ENCODE data around the gene PTPN23.

The PTPN23 gene

DNA sequence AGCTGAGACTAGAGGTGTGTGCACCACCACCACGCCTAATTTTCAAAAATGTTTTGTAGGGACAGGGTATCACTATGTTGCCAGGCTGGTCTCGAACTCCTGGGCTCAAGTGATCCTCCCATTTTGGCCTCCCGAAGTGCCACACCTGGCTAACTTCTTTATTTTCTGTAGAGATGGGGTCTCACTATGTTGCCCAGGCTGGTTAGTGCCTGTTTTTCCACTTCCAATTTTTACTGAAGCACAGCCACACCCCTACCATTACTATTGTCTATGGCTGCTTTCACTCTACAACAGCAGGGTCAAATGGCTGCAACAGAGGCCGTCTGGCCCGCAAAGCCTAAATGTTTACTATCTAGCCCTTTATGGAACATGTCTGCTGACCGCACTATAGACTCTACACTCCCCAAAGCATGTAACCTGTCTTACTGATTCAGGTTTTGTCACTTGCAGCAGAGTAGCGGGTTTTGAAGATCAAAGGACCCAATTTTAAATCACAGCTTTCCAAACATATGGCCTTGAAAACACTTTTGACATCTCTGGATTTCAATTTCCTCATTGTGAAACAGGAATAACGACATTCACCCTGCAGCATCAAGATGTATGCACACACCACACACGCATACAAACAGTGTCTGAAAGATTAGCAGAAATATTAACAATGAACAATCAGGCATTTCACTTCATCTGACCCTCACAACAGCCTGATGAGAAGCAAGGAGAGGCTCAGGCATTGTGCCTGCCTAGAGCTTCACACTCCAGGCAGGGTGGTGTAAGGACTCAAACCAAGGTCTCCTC, 48.9 kb downstream of the PTPN23 start:
- Mint-ChIP-seq H3K27me3 (ENCODE audit: low read depth) (no peaks in the 10 kb centered on the region), H3K27ac (no peak overlapping the region), H3K36me3 (ENCODE audit: low read depth) (peaks cover 49% of the 10 kb centered on the region), H3K4me1 (no peaks in the 10 kb centered on the region), H3K4me3 (no peak overlapping the region), H3K9me3 (no peaks in the 10 kb centered on the region)
- TF ChIP-seq, protein P1, sequence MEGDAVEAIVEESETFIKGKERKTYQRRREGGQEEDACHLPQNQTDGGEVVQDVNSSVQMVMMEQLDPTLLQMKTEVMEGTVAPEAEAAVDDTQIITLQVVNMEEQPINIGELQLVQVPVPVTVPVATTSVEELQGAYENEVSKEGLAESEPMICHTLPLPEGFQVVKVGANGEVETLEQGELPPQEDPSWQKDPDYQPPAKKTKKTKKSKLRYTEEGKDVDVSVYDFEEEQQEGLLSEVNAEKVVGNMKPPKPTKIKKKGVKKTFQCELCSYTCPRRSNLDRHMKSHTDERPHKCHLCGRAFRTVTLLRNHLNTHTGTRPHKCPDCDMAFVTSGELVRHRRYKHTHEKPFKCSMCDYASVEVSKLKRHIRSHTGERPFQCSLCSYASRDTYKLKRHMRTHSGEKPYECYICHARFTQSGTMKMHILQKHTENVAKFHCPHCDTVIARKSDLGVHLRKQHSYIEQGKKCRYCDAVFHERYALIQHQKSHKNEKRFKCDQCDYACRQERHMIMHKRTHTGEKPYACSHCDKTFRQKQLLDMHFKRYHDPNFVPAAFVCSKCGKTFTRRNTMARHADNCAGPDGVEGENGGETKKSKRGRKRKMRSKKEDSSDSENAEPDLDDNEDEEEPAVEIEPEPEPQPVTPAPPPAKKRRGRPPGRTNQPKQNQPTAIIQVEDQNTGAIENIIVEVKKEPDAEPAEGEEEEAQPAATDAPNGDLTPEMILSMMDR (IDR thresholded peaks at IDR 0.05; ENCODE audit: unreplicated experiment in 3 of 3), result no peak

DNA sequence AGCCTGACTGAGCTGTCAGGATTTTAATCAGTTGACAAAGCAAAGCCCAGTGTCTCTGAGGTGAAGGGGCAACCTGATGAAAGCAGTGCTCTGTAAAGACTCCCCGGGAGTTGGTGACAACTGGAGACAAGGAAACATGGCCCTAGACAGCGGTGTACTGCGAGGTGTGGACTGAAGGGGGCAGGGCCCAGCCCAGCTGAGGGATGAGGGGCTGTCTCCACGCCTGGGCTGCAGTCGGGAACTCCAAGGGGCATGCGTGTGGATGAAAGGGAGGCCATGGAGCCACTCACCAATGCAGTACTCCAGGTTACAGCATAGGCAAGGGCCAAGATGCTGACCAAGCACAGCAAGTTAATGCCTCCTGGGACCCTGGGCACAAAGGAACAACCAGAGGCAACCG, 49.8 kb downstream of the PTPN23 start:
- peak overlapping the region in 1 of 3 experiments; percentile 26 for H3K27ac Mint-ChIP-seq
- H3K4me1 Mint-ChIP-seq, result no peaks in the 10 kb centered on the region
- TF ChIP-seq, protein P1 (IDR thresholded peaks at IDR 0.05; ENCODE audit: unreplicated experiment in 3 of 3), result no peak
- no peak overlapping the region for H3K4me3 Mint-ChIP-seq
- peaks cover 49% of the 10 kb centered on the region for H3K36me3 Mint-ChIP-seq (ENCODE audit: low read depth)
- H3K27me3 Mint-ChIP-seq (ENCODE audit: low read depth), result no peaks in the 10 kb centered on the region
- no peaks in the 10 kb centered on the region for H3K9me3 Mint-ChIP-seq

DNA sequence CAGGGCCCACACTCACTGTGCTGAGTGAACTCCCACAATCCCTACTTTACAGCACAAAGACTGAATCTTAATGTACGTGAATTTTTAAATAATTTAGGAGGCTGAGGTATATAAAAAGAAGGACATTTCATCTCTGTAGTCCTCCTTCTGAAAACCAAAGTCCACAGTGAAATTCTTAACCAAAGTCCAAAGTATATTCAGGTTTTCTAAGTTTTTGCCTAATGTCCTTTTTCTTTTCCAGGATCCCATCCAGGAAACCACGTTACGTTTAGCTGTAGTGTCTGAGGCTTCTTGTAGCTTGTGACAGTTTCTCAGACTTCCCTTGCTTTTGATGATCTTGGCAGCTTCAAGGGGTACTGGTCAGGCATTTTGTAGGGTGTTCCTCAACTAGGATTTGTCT, 50.4 kb downstream of the PTPN23 start:
- Mint-ChIP-seq H3K9me3 (no peaks in the 10 kb centered on the region), H3K4me3 (no peak overlapping the region), H3K36me3 (ENCODE audit: low read depth) (peaks cover 49% of the 10 kb centered on the region), H3K27me3 (ENCODE audit: low read depth) (no peaks in the 10 kb centered on the region), H3K27ac (peak overlapping the region in 1 of 3 experiments; percentile 33), H3K4me1 (no peaks in the 10 kb centered on the region)
- TF ChIP-seq, protein P1 (IDR thresholded peaks at IDR 0.05; ENCODE audit: unreplicated experiment in 3 of 3), result no peak

DNA sequence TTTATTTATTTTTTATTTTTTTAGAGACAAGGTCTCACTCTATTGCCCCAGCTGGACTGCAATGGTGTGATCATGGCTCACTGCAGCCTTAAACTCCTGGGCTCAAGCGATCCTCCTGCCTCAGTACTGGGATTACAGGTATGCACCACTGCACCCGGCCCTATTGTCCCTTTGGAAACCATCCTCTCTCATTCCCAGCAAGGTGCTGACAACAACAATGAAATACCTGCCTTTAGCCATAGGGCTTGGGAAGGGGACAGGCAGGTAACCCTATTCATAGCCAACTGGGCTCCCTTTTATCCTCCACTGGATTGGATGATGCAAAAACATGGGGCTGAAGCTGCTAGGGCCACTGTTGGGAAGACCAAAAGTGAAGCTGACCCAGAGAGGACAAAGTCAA, 51.9 kb downstream of the PTPN23 start:
- Mint-ChIP-seq H3K36me3 (ENCODE audit: low read depth) (peaks cover 56% of the 10 kb centered on the region), H3K4me1 (no peaks in the 10 kb centered on the region), H3K27ac (no peak overlapping the region)

DNA sequence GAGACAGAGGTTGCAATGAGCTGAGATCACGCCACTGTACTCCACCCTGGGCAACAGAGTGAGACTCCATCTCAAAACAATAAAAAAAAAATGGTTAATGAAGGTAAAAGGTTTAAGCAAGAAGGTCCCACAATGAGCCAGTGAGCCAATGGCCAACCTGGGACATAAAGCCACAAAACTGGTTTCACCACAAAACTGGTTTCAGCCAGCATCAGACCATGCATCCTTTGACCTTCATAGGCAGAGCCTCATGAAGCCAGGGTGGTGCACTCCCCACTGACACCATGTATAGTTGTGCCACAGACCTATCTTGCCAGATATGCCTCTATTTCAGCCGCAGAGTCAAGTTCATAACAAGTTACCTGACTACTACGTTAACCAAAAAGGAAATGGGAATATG, 53.0 kb downstream of the PTPN23 start:
- Mint-ChIP-seq H3K4me3 (no peak overlapping the region), H3K4me1 (no peaks in the 10 kb centered on the region)

More for the DNA sequence above, 51.9 kb downstream of the PTPN23 start:
- TF ChIP-seq, protein P1 (IDR thresholded peaks at IDR 0.05; ENCODE audit: unreplicated experiment in 3 of 3), result no peak
- Mint-ChIP-seq H3K27me3 (ENCODE audit: low read depth) (no peaks in the 10 kb centered on the region), H3K4me3 (no peak overlapping the region), H3K9me3 (no peaks in the 10 kb centered on the region)

More for the DNA sequence above, 53.0 kb downstream of the PTPN23 start:
- H3K9me3 Mint-ChIP-seq, result no peaks in the 10 kb centered on the region
- no peaks in the 10 kb centered on the region for H3K27me3 Mint-ChIP-seq (ENCODE audit: low read depth)
- TF ChIP-seq, protein P1 (IDR thresholded peaks at IDR 0.05; ENCODE audit: unreplicated experiment in 3 of 3), result no peak
- peaks cover 61% of the 10 kb centered on the region for H3K36me3 Mint-ChIP-seq (ENCODE audit: low read depth)
- H3K27ac Mint-ChIP-seq, result peak overlapping the region in 1 of 3 experiments; percentile 51
